ENCODE measurements around the gene RPGR.

DNA sequence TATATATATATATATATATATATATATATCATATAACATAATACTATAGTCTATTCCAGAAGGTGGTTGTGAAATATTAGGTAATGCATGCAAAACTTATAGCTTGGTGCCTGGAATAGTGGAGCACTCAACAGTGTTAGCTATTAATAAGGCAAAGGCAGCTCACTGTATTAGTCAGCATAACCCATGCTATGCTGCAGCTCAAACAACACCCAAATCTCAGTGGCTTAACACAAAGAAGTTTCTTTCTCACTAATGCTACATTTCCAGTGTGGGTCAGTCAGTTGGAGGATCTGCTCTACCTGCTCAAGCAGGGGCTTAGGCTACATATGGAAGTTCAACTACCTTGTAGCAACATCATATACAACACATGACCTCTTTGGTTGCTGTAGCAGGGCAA is 5.2 kb upstream of the RPGR start:
- TF ChIP-seq YY1 (IDR thresholded peaks at IDR 0.05; ENCODE audit: insufficient read depth, insufficient read length) (no peak), SUZ12 (IDR thresholded peaks at IDR 0.05; ENCODE audit: extremely low read depth, insufficient read depth, insufficient read length) (no peak)
